Frontal cortex (tissue), 4 donors: ENCODE data around the gene SLC25A33. TPM values are rescaled to one million over a fixed set of nuclear protein-coding genes. Genes with fewer than 3 reads are reported as not detected.
"Not testable (repeated sequence)": the region's sequence is repeated elsewhere in the genome, so short reads cannot be mapped to it uniquely, and the experiment has no call there.

ENCODE experiments used
- DNase-seq, 2 donors: peaks; one replicate each; pipeline ENCODE4 v3.0.0; 2012; ENCODE audit warnings: low spot score in 2 of 2
- FAIRE-seq: peaks from 2 replicates; lab custom pipeline; 2012; peaks lifted over from hg19 to GRCh38; lab: Jason Lieb, UNC
- total RNA-seq: library from RNA; depleted of rRNA; stranded (reverse); fragments of >200 nt; gene quantifications from one replicate; pipeline ENCODE4 v1.2.3, GENCODE V29; 2014
- donor health status: control.
- donor health status: control.
- donor health status: control.

SLC25A33 gene
- total RNA-seq, 1 donor from 2014 or later = 12.2 TPM

GRCh38 chr1:9612162-9612845 is 73.0 kb downstream of the SLC25A33 start:
- no peak for FAIRE-seq
- no peak for DNase-seq

- FAIRE-seq = no peak
- no peak for DNase-seq
These were observed 73.8 kb downstream of the SLC25A33 start for GRCh38 chr1:9612871-9613624.

DNA sequence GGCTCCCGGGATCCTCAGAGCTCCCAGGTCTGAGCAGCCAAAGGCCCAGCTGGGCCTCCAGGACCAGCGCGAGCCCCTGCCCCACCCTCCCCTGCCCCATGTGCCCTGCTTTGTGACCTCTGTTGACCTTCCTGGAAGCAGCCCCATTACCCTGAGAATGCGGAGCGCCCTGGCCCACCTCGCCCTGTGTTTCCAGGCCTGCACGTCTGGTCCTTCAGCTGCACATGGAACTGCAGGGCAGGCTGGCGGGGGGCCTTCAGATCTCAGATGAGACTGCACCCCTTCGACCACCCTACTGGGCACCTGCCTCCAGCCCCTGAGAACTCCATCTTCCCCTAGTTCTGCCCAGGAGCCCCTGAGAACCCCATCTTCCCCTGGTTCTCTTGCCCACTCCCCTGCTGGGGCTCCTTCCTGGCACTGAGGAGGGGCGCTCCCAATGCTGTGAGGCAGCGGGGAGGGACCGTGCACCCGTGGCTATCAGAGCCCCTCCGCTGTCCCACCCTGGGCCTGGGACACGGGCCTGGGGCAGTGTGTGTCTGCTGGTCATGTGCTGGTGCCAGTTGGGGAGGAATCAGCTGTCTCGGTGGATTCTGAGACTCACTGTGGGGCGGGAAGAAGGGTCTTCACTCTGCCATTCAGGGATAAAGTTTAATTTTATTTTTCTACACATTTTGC is 74.5 kb downstream of the SLC25A33 start:
- FAIRE-seq (no peak), DNase-seq (no peak)

DNA sequence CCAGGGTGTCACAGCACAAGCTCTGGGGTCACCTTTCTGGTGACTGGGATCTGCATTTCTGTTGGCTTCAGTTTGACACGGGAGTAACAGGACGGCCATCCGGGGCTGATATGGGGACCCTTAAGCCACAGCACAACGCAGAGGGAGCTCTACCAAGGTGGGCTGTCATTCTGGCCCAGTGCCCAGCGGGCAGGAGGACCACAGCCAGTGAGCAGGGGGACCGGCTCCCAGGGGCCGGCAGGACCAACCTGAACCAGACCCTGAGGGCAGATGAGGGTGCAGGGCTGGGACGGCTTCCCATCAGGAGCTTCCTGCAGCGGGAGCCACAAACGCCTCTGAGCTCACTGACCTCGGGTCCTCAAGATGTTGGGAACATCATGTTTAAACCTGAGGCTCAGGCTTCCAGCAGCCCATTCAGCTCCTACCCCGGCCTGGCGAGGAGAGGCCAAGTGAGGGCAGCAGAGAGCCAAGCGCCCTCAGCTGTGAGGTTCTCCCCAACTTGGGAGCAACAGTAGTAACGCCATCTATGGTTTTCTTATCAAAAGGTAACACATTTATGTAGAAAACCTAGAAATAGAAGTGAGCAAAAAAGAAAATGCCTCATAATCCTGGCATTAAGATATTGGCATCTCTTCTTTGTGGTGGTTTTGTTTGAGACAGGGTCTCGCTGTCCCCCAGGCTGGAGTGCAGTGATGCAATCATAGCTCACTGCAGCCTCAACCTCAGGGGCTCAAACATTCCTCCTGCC is 76.2 kb downstream of the SLC25A33 start:
- peak in 1 of 2 donors; percentile 71 for DNase-seq
- no peak for FAIRE-seq

GRCh38 chr1:9618909-9619679 is 79.8 kb downstream of the SLC25A33 start:
- DNase-seq (no peak), FAIRE-seq (no peak)

- no peak for FAIRE-seq
These were observed 81.8 kb downstream of the SLC25A33 start for GRCh38 chr1:9621032-9621431.

GRCh38 chr1:9624081-9624480 is 84.8 kb downstream of the SLC25A33 start:
- DNase-seq (no peak), FAIRE-seq (no peak)

More at GRCh38 chr1:9621032-9621431, 81.8 kb downstream of the SLC25A33 start:
- no peak for DNase-seq

- not testable (repeated sequence) for FAIRE-seq, DNase-seq
These were observed 85.8 kb downstream of the SLC25A33 start for GRCh38 chr1:9625030-9625429.

DNA sequence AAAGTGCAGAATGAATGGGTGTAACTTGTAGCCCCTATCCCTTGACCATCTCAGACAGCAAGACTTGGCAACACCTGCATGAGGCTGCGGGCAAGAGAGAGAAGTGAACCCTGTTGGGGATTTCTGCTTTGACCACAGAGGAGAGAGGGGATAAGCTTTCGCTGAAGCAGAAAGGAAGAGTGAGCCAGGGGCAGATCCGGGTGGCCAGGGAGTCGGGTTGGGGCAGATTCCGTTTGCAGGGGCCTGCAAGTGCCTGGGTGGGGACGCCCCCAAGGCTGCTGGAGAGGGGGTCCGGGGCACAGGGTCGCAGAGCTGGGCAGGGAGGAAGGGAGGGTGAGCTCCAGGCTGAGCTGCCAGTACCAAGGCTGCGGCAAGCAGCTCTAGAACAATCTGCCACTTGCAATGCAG is 86.9 kb downstream of the SLC25A33 start:
- FAIRE-seq (no peak), DNase-seq (peak in 1 of 2 donors; percentile 27)

GRCh38 chr1:9628541-9629444 is 89.5 kb downstream of the SLC25A33 start:
- DNase-seq = peak in 1 of 2 donors; percentile 13
- FAIRE-seq = no peak

DNA sequence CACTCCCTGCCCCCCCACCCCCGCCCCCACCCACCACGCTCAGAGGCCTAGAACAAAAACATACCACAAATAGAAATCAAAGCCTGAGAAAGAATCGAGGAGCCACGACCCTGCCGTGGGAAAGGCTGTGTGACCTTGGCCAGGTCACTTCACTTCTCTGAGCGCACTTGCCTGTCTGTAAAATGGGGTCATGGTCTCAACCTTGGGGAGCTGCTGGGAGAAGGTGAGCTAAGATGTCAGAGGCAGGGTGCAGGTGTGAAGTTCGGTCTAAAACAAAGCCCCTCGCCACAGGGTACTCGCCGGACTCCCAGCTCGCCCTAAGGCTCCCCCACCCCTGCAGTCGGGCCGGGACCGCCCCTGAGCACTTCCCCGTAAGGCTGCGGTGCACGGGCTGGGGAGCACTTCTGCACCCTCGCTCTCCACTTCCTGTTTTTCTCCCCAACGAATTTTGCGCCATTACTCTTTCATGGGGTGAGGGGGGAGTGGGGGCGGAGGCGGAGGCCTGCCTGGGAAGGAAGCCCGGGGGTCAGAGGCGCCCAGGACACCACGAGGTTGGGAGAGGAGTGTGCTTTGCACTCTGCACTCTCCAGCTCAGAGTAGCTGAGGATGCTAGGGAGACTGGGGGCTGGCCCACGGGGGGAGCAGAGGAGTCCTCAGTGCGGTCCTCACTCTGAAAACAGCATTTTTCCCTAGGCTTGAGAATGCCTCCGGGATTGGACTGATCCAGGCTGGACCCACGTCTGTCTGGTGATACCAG is 90.4 kb downstream of the SLC25A33 start:
- DNase-seq (peak in 1 of 2 donors; percentile 24), FAIRE-seq (no peak)

DNA sequence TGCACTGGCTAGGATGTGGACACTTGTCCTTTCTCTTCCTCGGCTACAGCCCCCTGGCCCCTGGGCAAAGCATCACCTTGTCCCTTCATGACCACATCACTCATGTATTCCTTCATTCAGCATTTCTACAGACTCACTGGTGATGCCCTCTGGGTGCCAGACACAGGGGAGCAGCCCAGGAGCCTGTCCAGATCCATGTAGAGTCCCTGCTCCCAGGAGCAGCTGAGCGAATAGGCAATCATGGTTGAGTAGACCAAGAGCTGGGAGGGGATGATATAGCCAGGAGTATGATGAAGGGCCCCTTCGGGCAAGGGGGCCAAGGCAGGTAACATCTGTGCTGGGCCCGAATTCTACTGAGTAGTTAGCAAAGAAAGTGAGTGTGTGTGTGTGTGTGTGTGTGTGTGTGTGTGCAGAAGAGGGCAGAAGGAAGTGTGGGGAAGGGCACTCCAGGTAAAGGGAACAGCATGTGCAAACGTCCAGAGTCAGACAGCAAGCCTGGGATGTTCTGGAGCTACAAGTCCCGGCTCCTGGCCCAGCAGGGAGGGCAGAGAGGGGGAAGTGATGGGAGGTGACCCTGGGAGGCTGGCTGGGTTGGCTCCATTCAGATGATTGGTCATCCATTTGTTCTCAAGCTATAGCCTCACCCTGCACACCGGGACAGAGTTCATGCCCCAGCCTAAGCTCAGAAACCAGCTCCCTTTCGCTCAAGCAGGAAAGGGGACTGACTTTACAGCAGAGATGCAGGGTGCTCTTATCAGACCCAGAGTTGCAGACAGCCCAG is 91.3 kb downstream of the SLC25A33 start:
- FAIRE-seq = no peak
- no peak for DNase-seq

DNA sequence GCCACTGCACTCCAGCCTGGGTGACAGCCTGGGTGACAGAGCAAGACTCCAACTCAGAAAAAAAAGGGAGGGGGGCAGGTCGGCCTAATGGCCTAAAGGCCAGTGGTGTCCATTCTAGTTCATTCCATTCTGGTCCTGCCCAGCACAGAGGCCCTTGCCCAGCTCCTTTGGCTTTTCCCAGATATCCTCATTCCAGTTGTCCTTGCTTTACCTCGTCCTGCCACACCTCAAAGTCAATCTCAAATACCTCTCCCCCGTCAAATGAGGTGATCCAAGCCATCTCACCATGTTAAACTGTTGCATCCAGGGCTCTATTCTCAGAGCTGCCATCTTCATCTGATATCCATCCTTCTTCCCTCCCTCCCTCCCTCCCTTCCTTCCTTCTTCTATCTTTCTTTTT is 92.3 kb downstream of the SLC25A33 start:
- FAIRE-seq (no peak), DNase-seq (no peak)

- FAIRE-seq (no peak), DNase-seq (no peak)
These were observed 94.2 kb downstream of the SLC25A33 start for GRCh38 chr1:9633493-9633892.

- DNase-seq (no peak), FAIRE-seq (no peak)
These were observed 95.3 kb downstream of the SLC25A33 start for GRCh38 chr1:9634582-9634981.
